HG02759 (cell line): Measurements from ENCODE around the gene ZMYND8.

ENCODE experiments used
- ATAC-seq: cut with Tn5 transposase; IDR thresholded peaks from one replicate; pipeline ENCODE4 v1.9.1; 2021; ENCODE audit warnings: mild to moderate bottlenecking, moderate library complexity; ENCODE audit not compliant: unreplicated experiment

ZMYND8 gene

GRCh38 chr20:47354714-47355488 is 1.6 kb downstream of the ZMYND8 start:
- no peak for ATAC-seq

GRCh38 chr20:47354464-47354713 is 2.1 kb downstream of the ZMYND8 start:
- no peak for ATAC-seq

DNA sequence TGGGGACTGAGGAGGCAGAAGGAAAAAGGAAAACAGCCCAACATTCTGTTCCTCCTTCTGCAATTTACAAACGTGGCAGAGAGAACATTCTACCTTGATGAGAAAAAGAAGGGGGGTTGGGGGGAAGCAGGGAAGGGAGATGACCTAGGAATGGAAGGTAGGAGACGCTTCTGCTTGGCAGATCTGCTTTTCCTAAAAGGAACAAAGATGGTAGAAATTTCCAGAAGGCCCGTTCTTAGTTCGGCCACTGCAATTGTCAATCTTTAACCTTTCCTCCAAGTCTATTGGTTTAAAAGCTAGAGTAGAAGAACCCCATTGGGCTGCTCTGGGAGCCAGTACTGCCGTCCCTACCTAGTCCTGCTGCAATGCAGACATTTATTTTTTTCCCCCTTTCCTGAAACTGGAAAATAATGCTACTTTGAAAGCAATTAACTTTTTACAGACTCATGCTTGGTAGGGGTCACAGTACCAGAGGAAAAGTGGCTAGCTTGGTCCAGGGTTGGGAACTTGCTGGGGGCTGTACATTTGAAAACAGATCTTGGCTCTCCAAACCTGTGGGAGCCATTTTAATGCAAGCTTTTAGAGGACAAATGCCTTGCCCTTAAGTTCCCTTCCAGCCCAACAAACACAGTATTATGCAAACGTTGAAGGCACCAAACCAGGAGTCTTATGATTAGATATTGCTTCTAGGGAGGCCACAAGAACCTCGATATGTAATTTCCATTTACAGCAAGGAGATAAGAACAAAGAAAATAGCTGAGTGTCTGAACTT is 2.6 kb downstream of the ZMYND8 start:
- ATAC-seq: no peak

DNA sequence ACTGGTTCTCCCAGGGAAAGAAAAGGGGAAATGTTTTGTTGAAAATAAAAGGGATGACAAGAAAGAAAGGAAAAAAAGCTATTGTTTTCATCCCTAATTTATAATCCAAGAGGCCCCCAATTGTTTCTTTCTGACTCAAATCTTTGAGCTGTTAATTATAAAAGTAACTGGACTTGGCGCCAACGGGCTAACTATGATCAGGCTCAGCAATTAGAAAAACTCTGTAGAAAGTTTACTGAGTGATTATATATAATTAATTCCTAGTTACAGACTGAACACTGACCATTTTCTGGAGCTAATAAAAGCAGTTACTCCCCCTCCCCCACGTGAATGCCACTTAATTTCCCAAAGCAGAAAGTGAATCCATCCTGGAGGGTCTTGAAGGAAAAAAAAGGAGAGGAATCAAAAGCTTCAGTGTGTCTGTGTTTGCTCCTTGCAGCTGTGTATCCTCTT is 3.2 kb downstream of the ZMYND8 start:
- ATAC-seq: no peak

DNA sequence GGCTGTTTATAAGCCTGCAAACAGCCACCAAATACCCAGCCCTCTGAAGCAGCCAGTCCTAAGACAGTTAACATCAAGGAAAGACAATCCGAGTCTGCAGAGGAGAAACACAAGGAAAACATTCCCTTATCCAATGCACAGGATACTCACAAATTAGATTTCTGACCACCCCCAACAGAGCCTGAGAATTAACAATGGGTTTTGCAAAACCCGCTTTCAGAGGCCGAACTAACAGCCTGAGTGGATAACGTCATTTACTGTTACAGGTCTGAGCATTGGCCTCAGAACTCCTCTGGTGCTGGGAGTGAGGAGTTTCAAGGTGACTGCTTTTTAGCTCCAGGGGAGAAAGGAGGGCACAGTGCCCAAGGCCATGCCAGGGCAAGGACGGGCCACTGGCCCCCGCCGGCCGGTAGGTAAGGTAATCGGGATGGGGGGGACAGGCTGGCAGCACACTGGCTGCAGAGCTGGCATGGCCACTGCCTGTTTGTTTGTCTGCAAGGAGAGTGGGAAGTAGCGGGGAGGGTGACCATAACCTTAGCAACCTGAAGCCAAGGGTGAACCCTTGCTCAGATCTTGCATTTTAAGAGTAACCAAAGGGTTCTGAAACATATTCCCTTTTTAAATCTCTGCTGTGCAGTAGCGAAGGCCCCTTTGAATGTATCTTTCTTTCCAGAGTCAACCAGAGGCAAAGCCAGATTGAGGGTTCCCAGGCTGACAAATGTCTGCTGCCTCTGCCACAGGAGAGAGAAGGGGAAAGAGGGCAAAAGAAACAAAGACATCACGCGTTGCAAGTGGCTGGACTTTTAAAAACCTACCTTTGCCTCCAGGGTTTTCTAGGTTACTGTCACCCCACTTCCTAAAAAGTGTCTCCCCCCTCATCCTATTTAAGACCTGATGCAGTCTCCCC is 3.9 kb downstream of the ZMYND8 start:
- no peak for ATAC-seq

DNA sequence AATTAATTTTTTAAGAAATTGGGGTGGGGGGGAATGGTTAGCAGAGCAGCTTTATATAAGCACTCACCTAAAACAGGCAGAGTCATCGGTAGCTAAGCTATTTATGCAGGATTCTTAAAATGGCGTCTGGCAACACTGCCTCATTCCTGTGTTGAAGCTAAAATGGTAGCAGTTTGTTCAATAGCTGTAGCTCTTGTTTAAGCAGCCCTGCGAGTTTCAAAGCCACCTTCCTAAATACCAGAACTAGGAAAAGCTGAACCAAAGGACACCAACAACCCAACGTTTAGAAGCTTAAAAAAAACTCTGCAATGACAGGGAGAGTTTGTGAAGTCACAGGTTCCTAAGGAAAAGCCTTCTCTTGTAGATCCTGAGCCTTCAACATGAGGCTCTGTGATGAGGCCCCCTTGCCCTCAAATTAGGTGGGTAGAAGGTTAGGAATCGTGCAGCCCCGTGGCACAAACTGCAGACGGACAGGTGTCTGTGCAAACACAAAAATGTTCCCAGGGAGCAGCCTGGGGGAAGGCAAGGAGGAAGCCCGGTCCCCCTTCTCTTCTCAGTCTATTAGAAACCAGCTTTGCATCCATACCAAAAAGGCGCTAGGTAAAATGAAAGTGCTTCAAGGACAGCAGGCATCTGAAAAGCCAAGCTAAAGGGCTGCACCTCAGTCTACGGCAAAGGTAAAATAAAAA is 4.7 kb downstream of the ZMYND8 start:
- no peak for ATAC-seq

DNA sequence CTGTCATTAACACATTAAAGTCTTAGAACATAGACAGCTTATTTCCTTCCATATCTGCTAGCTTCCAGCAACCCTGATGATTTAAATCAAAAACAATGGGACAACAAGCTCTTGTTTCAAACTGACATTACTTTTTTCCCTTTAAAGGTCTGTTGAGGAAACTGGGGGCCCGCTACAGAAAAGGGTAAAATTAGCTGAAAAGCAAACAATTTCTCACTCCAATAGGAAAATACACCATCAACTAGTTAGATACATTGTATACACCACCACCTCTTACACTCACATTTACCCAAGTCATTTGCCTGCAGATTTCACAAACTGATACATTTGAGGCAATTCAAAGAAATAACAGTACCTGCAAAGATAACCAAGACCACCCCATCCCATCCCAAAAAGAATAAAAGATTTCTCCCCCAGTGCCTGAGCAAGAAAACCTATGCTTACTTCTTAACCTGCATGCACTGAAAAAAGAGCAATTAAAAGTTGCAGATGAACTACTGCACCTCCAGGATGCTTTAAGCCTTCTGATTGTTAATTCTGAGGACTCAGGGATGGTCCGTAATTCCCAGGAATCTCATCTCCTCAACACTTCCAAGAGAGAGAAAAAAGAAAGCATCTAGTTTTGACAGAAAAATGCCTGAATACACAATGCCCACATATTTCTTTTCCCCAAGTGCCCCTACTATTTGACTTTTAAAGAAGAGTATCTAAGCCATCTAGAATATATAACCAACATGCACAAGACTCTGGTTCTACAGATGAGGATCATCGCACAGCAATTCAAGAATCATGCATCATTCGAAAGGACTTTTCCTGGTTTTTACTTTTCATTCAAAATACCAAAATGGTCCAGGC is 5.6 kb downstream of the ZMYND8 start:
- ATAC-seq: no peak

DNA sequence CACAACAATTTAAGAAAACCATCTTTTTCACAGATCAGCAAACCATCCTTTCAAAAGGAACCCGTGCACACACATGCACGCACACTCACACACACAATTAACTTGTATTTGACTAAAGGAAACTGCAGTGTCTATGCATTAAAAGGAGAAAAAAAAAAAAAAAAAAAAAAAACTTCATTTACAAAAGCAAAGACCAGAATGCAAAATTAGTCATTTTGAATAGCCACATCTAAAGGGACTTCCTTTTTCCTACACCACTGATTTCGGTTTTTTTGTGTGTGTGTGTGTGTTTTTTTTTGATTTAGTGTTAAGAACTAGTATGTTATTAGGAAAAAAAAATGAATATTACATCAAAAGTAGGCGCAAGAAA is 6.3 kb downstream of the ZMYND8 start:
- no peak for ATAC-seq

- ATAC-seq: no peak
These were observed 6.9 kb downstream of the ZMYND8 start for GRCh38 chr20:47349365-47350180.

DNA sequence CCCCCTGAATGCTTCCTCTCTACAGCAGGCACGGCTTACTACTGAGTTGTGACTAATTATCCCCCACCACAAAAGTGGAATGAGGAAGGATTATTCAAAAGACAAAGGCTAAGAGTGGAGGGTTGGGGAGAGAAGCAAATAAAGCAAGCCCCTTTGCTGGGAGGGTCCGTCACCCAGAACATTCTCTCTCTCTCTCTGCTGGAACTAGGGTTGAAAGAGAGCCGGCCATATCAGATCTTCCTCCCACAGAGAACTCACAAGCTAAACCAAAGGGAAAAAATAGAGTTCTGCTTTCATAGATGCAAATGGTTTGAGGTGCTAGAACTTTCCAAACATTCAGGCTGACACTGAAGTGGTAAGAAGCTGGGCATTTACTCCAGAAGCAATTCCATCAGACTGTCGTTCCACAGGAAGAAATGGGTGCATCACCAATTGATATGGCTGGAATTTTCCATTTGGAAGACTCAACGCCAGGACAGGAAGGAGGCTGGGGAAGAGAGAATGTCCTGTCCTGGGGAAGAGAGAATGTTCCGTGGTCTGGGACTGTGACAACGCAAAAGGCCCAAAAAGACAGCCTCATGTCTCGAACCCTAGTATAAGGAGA is 7.9 kb downstream of the ZMYND8 start:
- ATAC-seq: no peak

GRCh38 chr20:47347661-47348435 is 8.7 kb downstream of the ZMYND8 start:
- ATAC-seq: no peak

DNA sequence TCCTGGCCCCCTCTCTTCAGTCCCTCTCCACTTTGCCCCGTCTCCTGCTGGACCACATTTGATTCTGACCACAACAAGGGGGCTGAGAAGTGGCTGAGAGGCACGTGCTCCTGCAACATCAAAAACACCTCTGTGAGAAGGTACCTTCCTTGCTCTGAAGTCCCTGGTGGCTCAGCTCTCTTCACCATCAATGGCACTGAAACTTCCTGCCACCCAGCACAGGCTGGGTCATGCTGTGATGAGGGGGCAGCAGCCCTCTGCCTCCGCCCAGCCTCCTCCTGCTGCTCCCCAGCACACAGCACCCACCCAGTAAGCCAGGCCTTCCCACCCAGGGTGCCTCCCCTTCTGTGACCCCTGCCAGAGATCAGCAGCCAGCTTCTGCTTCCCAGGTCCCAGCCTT is 10.3 kb downstream of the ZMYND8 start:
- no peak for ATAC-seq

- ATAC-seq: no peak
These were observed 11.3 kb downstream of the ZMYND8 start for GRCh38 chr20:47345214-47345613.

- no peak for ATAC-seq
These were observed 13.5 kb downstream of the ZMYND8 start for GRCh38 chr20:47343007-47343472.

DNA sequence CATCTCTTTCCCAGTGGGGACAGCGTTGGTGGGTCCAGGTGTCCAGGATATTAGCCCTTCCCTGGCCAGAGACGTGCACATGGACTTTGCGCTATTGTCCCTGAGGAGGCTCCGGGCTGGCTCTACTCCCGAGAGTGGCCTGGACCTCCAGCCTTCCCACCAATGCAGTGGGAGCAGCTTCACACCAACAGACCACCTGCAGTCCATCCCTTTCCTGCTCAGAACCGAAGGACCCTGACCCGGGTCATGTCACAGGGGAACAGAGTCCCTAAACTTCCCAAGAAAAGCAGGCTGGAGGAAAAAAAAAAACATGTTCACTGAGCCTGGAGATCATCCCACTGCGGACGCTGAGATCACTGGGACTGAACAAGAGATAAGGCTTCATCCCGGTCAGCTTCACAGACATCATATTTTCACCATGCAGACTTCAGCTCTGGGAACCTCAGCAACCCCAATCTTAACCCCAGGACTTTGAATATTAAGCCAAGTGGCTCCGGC is 18.3 kb downstream of the ZMYND8 start:
- ATAC-seq: no peak

DNA sequence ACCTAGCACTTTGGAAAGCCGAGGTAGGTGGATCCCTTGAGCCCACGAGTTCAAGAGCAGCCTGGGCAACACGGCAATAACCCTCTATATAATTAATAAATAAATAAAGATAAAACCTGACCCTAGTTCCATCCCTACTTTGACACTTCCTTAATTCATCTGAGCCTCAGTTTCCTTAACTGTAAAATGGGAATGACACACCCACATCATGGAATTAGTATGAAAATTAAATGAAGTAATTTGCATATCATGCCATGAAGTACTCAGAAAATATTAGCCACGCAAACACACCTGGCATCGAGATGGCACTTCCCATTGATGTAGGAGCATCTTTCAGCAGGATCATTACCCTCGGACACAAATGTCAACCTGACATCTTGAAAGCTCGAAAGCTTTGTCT is 19.1 kb downstream of the ZMYND8 start:
- ATAC-seq: no peak

GRCh38 chr20:47336129-47336754 is 20.3 kb downstream of the ZMYND8 start:
- no peak for ATAC-seq
